HT1080 (cell line): ENCODE data around the gene ZNF524. TPM values are rescaled to one million over a fixed set of nuclear protein-coding genes. Genes with fewer than 3 reads are reported as not detected.

ENCODE experiments used
- DNase-seq: peaks from one replicate; pipeline ENCODE4 v3.0.0-alpha.2; 2015; ENCODE audit warnings: low read depth
- total RNA-seq: library from RNA; depleted of rRNA; stranded (reverse); fragments of >200 nt; shearing (Covaris generic); gene quantifications from 2 replicates; pipeline ENCODE4 v1.2.3, GENCODE V29; 2014

ZNF524 gene
- total RNA-seq, 1 experiment from 2014 or later = 26.2 TPM

GRCh38 chr19:55619286-55619685, 19.2 kb downstream of the ZNF524 start:
- DNase-seq = no peak

DNA sequence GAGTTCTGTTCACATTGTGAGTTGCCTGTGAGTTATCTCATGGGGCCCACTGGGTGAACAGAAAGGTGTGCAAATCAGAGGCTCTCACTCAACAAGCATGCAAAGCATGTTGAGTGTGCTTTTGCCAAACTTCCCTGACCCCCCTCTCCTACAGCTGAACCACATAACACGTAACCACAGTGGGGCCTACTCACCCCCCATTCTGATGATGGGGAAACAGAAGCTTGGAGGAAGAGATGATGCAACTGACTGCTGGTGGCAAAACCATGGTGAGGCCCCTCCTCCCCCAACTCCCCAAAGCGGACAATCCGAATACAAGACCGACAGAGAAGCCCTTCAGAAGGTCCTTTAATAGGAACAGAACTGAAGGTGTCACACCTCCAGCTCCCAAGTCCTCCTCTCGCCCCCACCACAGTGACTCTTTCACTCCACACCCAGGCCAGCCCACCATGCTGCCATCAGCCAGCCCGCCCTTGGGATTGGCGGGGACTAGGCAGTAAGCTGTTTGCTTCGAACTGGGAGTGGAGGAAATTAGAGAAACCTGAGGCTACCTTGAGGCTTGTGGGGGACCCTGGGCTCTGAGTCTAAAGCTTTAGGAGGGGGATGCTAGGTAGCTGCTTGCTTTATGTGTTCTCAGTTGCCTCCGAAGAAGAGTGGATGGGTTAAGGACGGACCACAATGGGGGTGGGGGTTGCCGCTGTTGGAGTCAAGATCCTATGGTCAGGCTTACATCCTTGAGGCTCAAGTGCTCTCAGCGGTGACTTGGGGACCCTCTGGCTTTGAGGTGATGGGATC, 20.5 kb downstream of the ZNF524 start:
- no peak for DNase-seq

DNA sequence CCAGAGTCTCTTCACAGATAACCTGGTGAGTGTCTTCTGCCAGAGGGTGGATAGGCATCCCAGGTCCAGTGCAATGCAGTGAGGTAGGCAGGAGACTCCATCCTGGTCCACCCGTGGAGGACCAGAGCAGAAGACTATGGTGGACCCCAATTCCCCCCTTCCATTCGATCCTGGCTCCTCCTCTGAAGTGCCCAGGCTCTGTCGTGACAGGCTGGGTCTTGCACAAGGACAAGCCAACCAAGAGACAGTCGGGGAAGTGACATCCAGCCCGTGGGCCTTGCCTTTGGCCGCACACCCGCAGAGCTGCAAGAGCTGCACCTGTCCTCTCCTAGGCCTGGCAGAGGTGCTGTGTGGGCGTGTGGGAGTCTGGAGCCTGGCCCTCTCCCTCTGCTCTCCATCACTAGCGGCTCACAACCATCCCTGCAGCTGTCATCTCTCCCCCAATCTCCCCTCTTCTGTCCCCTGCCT, 21.2 kb downstream of the ZNF524 start:
- DNase-seq = no peak

GRCh38 chr19:55621673-55622231, 21.7 kb downstream of the ZNF524 start:
- DNase-seq = no peak

DNA sequence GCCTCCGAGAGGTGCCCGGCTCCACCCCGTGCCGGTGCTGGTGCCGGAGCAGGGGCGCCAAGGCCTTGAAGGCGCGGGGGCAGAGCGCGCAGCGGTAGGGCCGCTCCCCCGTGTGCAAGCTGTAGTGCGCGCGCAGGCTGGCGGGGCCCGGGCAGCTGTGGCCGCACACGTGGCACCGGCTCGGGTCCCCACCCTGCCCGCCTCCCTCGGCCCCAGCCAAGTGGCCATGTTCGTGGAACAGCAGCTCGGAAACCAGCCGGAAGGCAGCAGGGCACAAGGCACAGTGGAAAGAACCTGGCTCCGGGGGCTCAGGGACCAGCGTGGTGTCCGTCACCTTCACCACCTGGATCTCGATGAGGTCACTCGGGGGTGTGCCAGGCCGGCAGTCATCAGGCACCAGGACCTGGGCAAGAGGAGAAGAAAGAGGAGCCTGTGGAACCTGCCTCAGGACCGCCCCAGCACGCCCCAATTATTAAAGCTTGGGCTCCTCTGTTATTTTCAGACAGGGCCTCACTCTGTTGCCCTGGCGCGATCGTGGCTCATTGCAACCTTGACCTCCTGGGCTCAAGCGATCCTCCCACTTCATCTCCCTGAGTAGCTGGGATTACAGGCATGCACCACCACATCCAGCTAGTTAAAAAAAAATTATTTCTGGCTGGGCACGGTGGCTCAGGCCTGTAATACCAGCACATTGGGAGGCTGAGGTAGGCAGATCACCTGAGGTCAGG, 22.3 kb downstream of the ZNF524 start:
- DNase-seq = no peak

GRCh38 chr19:55623130-55623529, 23.0 kb downstream of the ZNF524 start:
- no peak for DNase-seq

- DNase-seq = no peak
Observed at GRCh38 chr19:55623561-55623960, 23.5 kb downstream of the ZNF524 start.

DNA sequence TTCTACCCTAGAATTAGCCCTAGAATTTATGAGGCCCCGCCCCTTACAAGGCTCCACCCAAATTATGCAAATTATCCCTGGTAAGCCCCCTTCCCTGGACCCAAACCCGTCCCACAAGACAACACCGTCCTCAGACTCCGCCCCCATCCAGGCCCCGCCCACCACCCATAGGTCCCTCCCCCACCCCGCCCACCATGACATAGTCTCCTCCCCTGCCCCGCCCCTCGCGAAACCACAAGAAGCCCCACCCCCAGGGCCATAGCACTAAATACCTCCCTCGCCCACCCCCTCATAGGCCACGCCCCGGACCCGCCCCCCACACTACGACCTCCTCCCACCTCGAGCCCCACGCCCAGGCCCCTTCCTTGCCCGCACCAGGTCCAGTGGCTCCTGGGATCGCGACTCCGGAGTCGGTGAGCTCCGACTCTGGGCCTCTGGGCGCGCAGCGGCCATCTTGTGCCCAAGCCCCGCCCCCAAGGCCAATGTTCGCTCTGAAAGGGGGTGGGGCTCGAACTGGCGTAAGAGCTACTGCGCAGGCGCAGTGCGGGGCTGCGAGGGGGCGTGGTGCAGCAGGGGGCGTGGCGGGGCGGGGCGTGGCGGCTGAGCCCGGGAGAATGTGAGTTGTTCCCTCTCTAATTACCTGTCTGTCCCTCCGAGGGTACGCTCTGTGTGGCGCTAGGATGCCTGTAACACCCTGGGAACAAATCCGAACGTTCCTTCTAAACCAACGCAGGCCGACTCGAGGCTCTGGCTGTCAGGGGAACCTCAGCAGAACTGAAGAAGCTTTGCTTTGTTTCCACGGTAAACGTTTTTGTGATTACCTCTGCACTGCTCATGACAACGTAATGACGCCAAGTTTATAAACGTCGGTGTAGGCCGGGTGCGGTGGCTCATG, 24.3 kb downstream of the ZNF524 start, which contains the start of gene ZNF784:
TSS of gene ZNF784 (minus strand) at position 458 of the 895 bp plus-strand sequence. CDS start at position 453, 5 bp downstream.
- DNase-seq = peak; percentile 76

- no peak for DNase-seq
Observed at GRCh38 chr19:55625004-55625326, 24.9 kb downstream of the ZNF524 start.

DNA sequence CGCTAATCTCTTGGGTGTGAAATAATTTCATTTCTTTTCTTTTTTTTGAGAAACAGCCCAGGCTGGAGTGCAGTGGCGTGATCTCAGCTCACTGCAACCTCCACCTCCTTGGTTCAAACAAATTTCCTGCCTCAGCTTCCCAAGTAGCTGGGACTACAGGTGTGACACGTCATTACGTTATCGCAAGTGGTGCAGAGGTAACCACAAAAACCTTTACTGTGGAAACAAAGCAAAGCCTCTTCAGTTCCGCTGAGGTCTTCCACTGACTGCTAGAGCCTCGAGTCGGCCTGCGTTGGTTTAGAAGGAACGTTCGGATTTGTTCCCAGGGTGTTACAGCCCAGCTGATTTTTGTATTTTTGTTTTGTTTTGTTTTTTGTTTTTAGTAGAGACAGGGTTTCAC, 26.3 kb downstream of the ZNF524 start:
- no peak for DNase-seq

GRCh38 chr19:55632463-55632834, 32.4 kb downstream of the ZNF524 start:
- peak; percentile 79 for DNase-seq

- DNase-seq = no peak
Observed at GRCh38 chr19:55633861-55634260, 33.8 kb downstream of the ZNF524 start.

- DNase-seq = no peak
Observed at GRCh38 chr19:55635334-55635717, 35.2 kb downstream of the ZNF524 start.

DNA sequence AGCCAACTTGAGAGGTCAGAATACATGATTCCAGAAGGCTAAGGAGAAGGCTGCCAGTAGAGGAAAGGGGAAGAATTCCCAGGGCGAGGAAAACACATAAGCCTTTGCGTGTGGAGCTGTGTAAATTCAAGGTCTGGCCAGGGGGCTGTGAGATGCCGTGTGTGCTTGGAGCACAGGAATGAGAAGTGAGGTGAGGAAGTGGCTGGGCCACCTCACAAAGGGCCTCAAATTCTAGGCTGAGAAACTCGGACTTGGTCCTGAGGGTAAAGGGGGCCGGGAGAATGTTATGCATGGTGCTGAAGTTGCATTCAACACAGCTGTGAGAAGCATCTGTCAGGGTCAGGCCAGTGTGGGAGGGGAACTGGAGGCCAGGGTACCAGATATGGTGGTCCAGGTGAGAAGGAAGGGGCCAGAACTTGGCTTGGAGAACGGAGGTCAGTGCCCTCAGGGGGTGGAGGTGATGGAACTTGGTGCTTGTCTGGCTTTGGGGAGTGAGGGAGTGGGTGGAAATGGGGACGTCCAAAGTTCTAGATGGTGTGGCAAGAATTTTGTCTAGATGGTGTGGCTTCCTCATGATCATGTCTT, 35.9 kb downstream of the ZNF524 start:
- no peak for DNase-seq

GRCh38 chr19:55636723-55637122, 36.6 kb downstream of the ZNF524 start:
- DNase-seq = no peak

DNA sequence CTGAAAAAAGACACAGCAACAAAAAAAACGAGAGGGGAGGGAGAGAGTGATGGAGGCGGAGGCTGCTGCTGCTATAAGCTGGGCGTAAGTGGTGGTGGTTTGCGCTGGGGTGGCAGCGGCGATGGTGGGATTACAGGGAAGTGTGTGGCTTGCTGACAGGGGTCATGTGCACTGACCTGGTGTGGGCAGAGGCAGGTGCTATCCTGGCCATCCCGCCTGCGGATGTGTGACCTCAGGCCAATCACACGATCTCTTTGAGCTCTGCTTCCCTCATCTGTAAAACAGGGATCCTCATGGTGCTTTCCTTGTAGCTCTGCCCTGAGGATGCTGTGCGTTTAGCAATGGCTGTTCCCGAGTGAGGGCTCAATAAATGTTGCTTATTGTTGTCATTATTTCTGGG, 37.4 kb downstream of the ZNF524 start:
- no peak for DNase-seq

- no peak for DNase-seq
Observed at GRCh38 chr19:55638864-55639359, 38.8 kb downstream of the ZNF524 start.

GRCh38 chr19:55640043-55640576, 40.0 kb downstream of the ZNF524 start:
- no peak for DNase-seq

DNA sequence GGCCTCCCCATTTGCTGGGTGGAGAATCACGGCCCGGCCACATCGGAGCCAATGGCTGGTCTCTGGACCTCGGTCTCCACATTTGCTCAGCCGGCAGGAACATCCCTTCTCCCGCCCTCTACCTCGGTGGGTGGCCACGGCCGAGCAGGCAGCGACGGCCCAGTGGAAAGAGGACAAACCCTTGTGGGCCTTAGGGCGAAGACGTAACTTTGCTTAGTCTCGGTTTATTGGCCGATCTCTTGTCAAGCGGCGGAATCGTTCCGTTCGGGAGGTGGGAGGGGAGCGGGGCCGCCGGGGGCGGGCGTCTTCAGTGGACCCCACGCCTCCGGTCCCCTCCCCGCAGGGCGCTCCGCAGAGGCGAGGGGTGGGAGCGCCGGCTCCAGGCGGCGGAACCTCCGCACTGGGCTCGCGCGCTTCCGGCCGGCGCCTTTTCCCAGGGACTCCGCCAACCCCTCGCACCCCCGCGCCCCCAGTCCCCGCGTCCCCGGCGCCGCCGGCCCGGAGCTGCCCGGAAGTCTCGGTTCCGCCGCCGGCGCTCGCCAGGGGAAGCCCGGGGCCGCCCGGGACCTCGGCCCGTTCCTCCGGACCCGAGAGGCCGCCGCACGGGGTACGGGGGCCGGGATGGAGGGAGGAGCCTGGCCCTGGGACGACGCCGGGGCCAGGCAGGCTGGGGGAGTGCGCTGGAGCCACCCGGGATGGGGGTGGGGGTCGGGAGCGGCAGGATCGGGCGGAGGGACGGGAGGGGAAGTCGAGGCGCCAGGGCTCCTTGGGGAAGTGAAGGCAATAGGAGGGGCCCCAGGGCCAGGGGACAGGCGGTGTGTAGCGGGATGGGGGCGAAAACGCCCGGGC, 40.7 kb downstream of the ZNF524 start, which contains the start of gene ZNF580:
TSS of gene ZNF580 (plus strand) at position 426 of the 849 bp plus-strand sequence. CDS start 1,507 bp downstream, outside the sequence.
- peak; percentile 60 for DNase-seq
